Activated T-helper 2 cell treated with anti-CD3 and anti-CD28 coated beads, Interferon-gamma antibody, Interleukin-2, Interleukin-4, amounts not matched to agents 10 μg/mL and 5 μg/mL and 100 μg/mL, durations not matched to agents 14 hours and 24 hours and 36 hours (primary cell): ENCODE measurements around the gene CLEC2A. TPM values are rescaled to one million over a fixed set of nuclear protein-coding genes. Genes with fewer than 3 reads are reported as not detected.
"Not testable (repeated sequence)": the region's sequence is repeated elsewhere in the genome, so short reads cannot be mapped to it uniquely, and the experiment has no call there.

ENCODE experiments used
- DNase-seq: peaks from one replicate; pipeline ENCODE4 v3.0.0; 2021; ENCODE audit warnings: low spot score
- H3K27ac Mint-ChIP-seq: one replicate; pipeline ENCODE4 v1.8.0; 2021; ENCODE audit warnings: mixed read lengths
- H3K27me3 Mint-ChIP-seq: one replicate; pipeline ENCODE4 v1.8.0; 2021; ENCODE audit warnings: low read depth, mixed read lengths
- H3K36me3 Mint-ChIP-seq: one replicate; pipeline ENCODE4 v1.8.0; 2021; ENCODE audit warnings: low read depth, mixed read lengths
- H3K4me1 Mint-ChIP-seq: one replicate; pipeline ENCODE4 v1.8.0; 2021; ENCODE audit warnings: low read depth, mixed read lengths
- H3K4me3 Mint-ChIP-seq: one replicate; pipeline ENCODE4 v1.8.0; 2021; ENCODE audit warnings: low read depth, mild to moderate bottlenecking, moderate library complexity, mixed read lengths
- H3K9me3 Mint-ChIP-seq: one replicate; pipeline ENCODE4 v1.8.0; 2021; ENCODE audit warnings: mixed read lengths
- intact Hi-C: fragments of 100-400 bp; cut with micrococcal nuclease; formaldehyde crosslinking; loops from one replicate; pipeline ENCODE4 v1.15.1; 2023
- total RNA-seq: library from RNA; stranded (reverse); gene quantifications from 2 replicates; pipeline ENCODE4 v1.2.3, GENCODE V29; 2022

CLEC2A gene
- total RNA-seq, 1 donor from 2014 or later = not detected

- H3K4me1 Mint-ChIP-seq = peaks cover 64% of the 10 kb centered on the region
- H3K27me3 Mint-ChIP-seq, DNase-seq, H3K27ac Mint-ChIP-seq, H3K36me3 Mint-ChIP-seq, H3K4me3 Mint-ChIP-seq, H3K9me3 Mint-ChIP-seq: not testable (repeated sequence)
- intact Hi-C loops = loop anchor here (10.0 kb wide), 1 partner anchor 262 kb away; the partner anchor contains the start of gene GABARAPL1
Measured at GRCh38 chr12:9952954-9953729, 21.0 kb upstream of the CLEC2A start.

GRCh38 chr12:9951026-9951675, 19.0 kb upstream of the CLEC2A start:
- no peaks in the 10 kb centered on the region for H3K36me3 Mint-ChIP-seq
- peak overlapping the region; percentile 60 for H3K27ac Mint-ChIP-seq
- peaks cover 2% of the 10 kb centered on the region for H3K27me3 Mint-ChIP-seq
- peak overlapping the region; percentile 49 for H3K4me3 Mint-ChIP-seq
- H3K9me3 Mint-ChIP-seq = no peaks in the 10 kb centered on the region
- intact Hi-C loops = loop anchor here (2.0 to 10.0 kb wide), 2 partner anchors 210 to 264 kb away; partner anchors contain the start of gene GABARAPL1
- H3K4me1 Mint-ChIP-seq = peaks cover 58% of the 10 kb centered on the region
- DNase-seq = peak; percentile 43

- intact Hi-C loops = loop anchor here (1.0 to 10.0 kb wide), 5 partner anchors 10 to 664 kb away; partner anchors contain the start of genes CLEC2B, KLRD1 and MAGOHB
- H3K9me3 Mint-ChIP-seq = no peaks in the 10 kb centered on the region
- peak overlapping the region; percentile 23 for H3K4me3 Mint-ChIP-seq
- no peak for DNase-seq
- no peaks in the 10 kb centered on the region for H3K27me3 Mint-ChIP-seq
- H3K27ac Mint-ChIP-seq = peak overlapping the region; percentile 53
- H3K4me1 Mint-ChIP-seq = peaks cover 57% of the 10 kb centered on the region
- H3K36me3 Mint-ChIP-seq = no peaks in the 10 kb centered on the region
Measured at GRCh38 chr12:9948606-9949296, 16.6 kb upstream of the CLEC2A start.

GRCh38 chr12:9947674-9948073, 15.5 kb upstream of the CLEC2A start:
- Mint-ChIP-seq H3K4me1 (peaks cover 63% of the 10 kb centered on the region), H3K9me3 (no peaks in the 10 kb centered on the region), H3K27me3 (no peaks in the 10 kb centered on the region), H3K4me3 (peak overlapping the region; percentile 2), H3K27ac (peak overlapping the region; percentile 58), H3K36me3 (no peaks in the 10 kb centered on the region)
- DNase-seq = no peak
- intact Hi-C loops = loop anchor here (1.0 to 10.0 kb wide), 5 partner anchors 11 to 665 kb away; partner anchors contain the start of genes CLEC2B, KLRD1 and MAGOHB

GRCh38 chr12:9944391-9944790, 12.2 kb upstream of the CLEC2A start:
- peaks cover 56% of the 10 kb centered on the region for H3K4me1 Mint-ChIP-seq
- H3K4me3 Mint-ChIP-seq = peak overlapping the region; percentile 28
- H3K27me3 Mint-ChIP-seq = peaks cover 9% of the 10 kb centered on the region
- intact Hi-C loops = loop anchor here (5.0 to 10.0 kb wide), 4 partner anchors 63 to 360 kb away; partner anchors contain the start of gene KLRD1
- H3K27ac Mint-ChIP-seq = no peak overlapping the region
- H3K36me3 Mint-ChIP-seq = no peaks in the 10 kb centered on the region
- no peaks in the 10 kb centered on the region for H3K9me3 Mint-ChIP-seq
- no peak for DNase-seq

- Mint-ChIP-seq H3K36me3 (no peaks in the 10 kb centered on the region), H3K9me3 (no peaks in the 10 kb centered on the region), H3K27ac (peak overlapping the region; percentile 75), H3K4me3 (peak overlapping the region; percentile 82), H3K27me3 (peaks cover 12% of the 10 kb centered on the region), H3K4me1 (peaks cover 45% of the 10 kb centered on the region)
- intact Hi-C loops = loop anchor here (5.0 to 10.0 kb wide), 4 partner anchors 64 to 362 kb away; partner anchors contain the start of gene KLRD1
- DNase-seq = peak; percentile 46
Measured at GRCh38 chr12:9943240-9943639, 11.1 kb upstream of the CLEC2A start.

GRCh38 chr12:9941838-9942237, 9.7 kb upstream of the CLEC2A start:
- Mint-ChIP-seq H3K27ac (no peak overlapping the region), H3K4me1 (peaks cover 34% of the 10 kb centered on the region)

GRCh38 chr12:9940375-9940774, 8.2 kb upstream of the CLEC2A start:
- H3K27me3 Mint-ChIP-seq = peaks cover 12% of the 10 kb centered on the region
- DNase-seq = no peak
- H3K4me3 Mint-ChIP-seq = no peak overlapping the region
- H3K9me3 Mint-ChIP-seq = no peaks in the 10 kb centered on the region
- intact Hi-C loops = loop anchor here (5.0 to 10.0 kb wide), 4 partner anchors 67 to 364 kb away; partner anchors contain the start of gene KLRD1
- no peak overlapping the region for H3K27ac Mint-ChIP-seq
- no peaks in the 10 kb centered on the region for H3K36me3 Mint-ChIP-seq
- peaks cover 27% of the 10 kb centered on the region for H3K4me1 Mint-ChIP-seq

More at GRCh38 chr12:9941838-9942237, 9.7 kb upstream of the CLEC2A start:
- no peaks in the 10 kb centered on the region for H3K36me3 Mint-ChIP-seq
- DNase-seq = no peak
- H3K4me3 Mint-ChIP-seq = no peak overlapping the region
- H3K9me3 Mint-ChIP-seq = no peaks in the 10 kb centered on the region
- intact Hi-C loops = loop anchor here (5.0 to 10.0 kb wide), 4 partner anchors 65 to 363 kb away; partner anchors contain the start of gene KLRD1
- H3K27me3 Mint-ChIP-seq = peaks cover 12% of the 10 kb centered on the region

GRCh38 chr12:9936591-9936990, 4.4 kb upstream of the CLEC2A start:
- H3K27me3 Mint-ChIP-seq = peaks cover 21% of the 10 kb centered on the region
- H3K4me1 Mint-ChIP-seq = peaks cover 8% of the 10 kb centered on the region
- H3K36me3 Mint-ChIP-seq = no peaks in the 10 kb centered on the region
- intact Hi-C loops = no loop called here
- no peak overlapping the region for H3K4me3 Mint-ChIP-seq
- H3K9me3 Mint-ChIP-seq = no peaks in the 10 kb centered on the region
- DNase-seq = no peak
- H3K27ac Mint-ChIP-seq = no peak overlapping the region

GRCh38 chr12:9935026-9935425, 2.9 kb upstream of the CLEC2A start:
- H3K36me3 Mint-ChIP-seq = no peaks in the 10 kb centered on the region
- intact Hi-C loops = no loop called here

GRCh38 chr12:9933958-9934357, 1.8 kb upstream of the CLEC2A start:
- no peaks in the 10 kb centered on the region for H3K4me1 Mint-ChIP-seq
- no peak overlapping the region for H3K27ac Mint-ChIP-seq
- no peak overlapping the region for H3K4me3 Mint-ChIP-seq
- no peaks in the 10 kb centered on the region for H3K36me3 Mint-ChIP-seq
- intact Hi-C loops = no loop called here
- peaks cover 24% of the 10 kb centered on the region for H3K27me3 Mint-ChIP-seq
- no peak for DNase-seq
- H3K9me3 Mint-ChIP-seq = no peaks in the 10 kb centered on the region

More at GRCh38 chr12:9935026-9935425, 2.9 kb upstream of the CLEC2A start:
- no peaks in the 10 kb centered on the region for H3K4me1 Mint-ChIP-seq
- H3K27me3 Mint-ChIP-seq = peaks cover 25% of the 10 kb centered on the region
- H3K9me3 Mint-ChIP-seq = no peaks in the 10 kb centered on the region
- no peak for DNase-seq
- H3K4me3 Mint-ChIP-seq = no peak overlapping the region
- no peak overlapping the region for H3K27ac Mint-ChIP-seq

- intact Hi-C loops = no loop called here
- peaks cover 5% of the 10 kb centered on the region for H3K4me1 Mint-ChIP-seq
- H3K9me3 Mint-ChIP-seq = no peaks in the 10 kb centered on the region
- no peak for DNase-seq
- H3K4me3 Mint-ChIP-seq = no peak overlapping the region
- no peaks in the 10 kb centered on the region for H3K36me3 Mint-ChIP-seq
- no peak overlapping the region for H3K27ac Mint-ChIP-seq
- H3K27me3 Mint-ChIP-seq = peaks cover 40% of the 10 kb centered on the region
Measured at GRCh38 chr12:9931245-9931644, 925 bp downstream of the CLEC2A start.
